Measurements from ENCODE around the gene POLR2H.

Gene POLR2H

GRCh38 chr3:184346480-184347190, 14.9 kb upstream of the POLR2H start:
- H3K36me3 ChIP-seq (ENCODE audit: insufficient read depth, low read length) = peaks cover 18% of the 10 kb centered on the region
- H3K4me1 ChIP-seq (ENCODE audit: control insufficient read depth, insufficient read depth, low read length) = peaks cover 8% of the 10 kb centered on the region
- H3K9me3 ChIP-seq (replicated peaks; ENCODE audit: low read length) = no peaks in the 10 kb centered on the region
- no peak overlapping the region for H3K4me2 ChIP-seq (ENCODE audit: low read length)
- H3K4me3 ChIP-seq (ENCODE audit: low read length) = no peak overlapping the region
- H3K27me3 ChIP-seq (ENCODE audit: control insufficient read depth, insufficient read depth, low read length) = no peaks in the 10 kb centered on the region
- no peak overlapping the region for H3K9ac ChIP-seq (ENCODE audit: low read depth, low read length)

- Histone ChIP-seq H3K4me1 (ENCODE audit: control insufficient read depth, insufficient read depth, low read length) (peaks cover 8% of the 10 kb centered on the region), H3K4me3 (ENCODE audit: low read length) (no peak overlapping the region), H3K9me3 (replicated peaks; ENCODE audit: low read length) (no peaks in the 10 kb centered on the region), H3K36me3 (ENCODE audit: insufficient read depth, low read length) (peaks cover 20% of the 10 kb centered on the region), H3K4me2 (ENCODE audit: low read length) (no peak overlapping the region), H3K9ac (ENCODE audit: low read depth, low read length) (no peak overlapping the region), H3K27me3 (ENCODE audit: control insufficient read depth, insufficient read depth, low read length) (no peaks in the 10 kb centered on the region)
Measured at GRCh38 chr3:184347321-184348056, 14.0 kb upstream of the POLR2H start.

GRCh38 chr3:184348057-184348382, 13.5 kb upstream of the POLR2H start:
- Histone ChIP-seq H3K36me3 (ENCODE audit: insufficient read depth, low read length) (peaks cover 17% of the 10 kb centered on the region), H3K4me1 (ENCODE audit: control insufficient read depth, insufficient read depth, low read length) (peaks cover 8% of the 10 kb centered on the region), H3K27me3 (ENCODE audit: control insufficient read depth, insufficient read depth, low read length) (no peaks in the 10 kb centered on the region), H3K4me3 (ENCODE audit: low read length) (no peak overlapping the region), H3K9me3 (replicated peaks; ENCODE audit: low read length) (no peaks in the 10 kb centered on the region), H3K4me2 (ENCODE audit: low read length) (no peak overlapping the region), H3K9ac (ENCODE audit: low read depth, low read length) (no peak overlapping the region)

GRCh38 chr3:184349563-184350470, 11.7 kb upstream of the POLR2H start:
- H3K4me2 ChIP-seq (ENCODE audit: low read length) = no peak overlapping the region
- peaks cover 8% of the 10 kb centered on the region for H3K4me1 ChIP-seq (ENCODE audit: control insufficient read depth, insufficient read depth, low read length)
- no peaks in the 10 kb centered on the region for H3K9me3 ChIP-seq (replicated peaks; ENCODE audit: low read length)
- no peak overlapping the region for H3K4me3 ChIP-seq (ENCODE audit: low read length)
- no peaks in the 10 kb centered on the region for H3K27me3 ChIP-seq (ENCODE audit: control insufficient read depth, insufficient read depth, low read length)
- peaks cover 8% of the 10 kb centered on the region for H3K36me3 ChIP-seq (ENCODE audit: insufficient read depth, low read length)
- no peak overlapping the region for H3K9ac ChIP-seq (ENCODE audit: low read depth, low read length)

GRCh38 chr3:184350618-184351017, 10.9 kb upstream of the POLR2H start:
- Histone ChIP-seq H3K9ac (ENCODE audit: low read depth, low read length) (no peak overlapping the region), H3K36me3 (ENCODE audit: insufficient read depth, low read length) (peaks cover 13% of the 10 kb centered on the region), H3K9me3 (replicated peaks; ENCODE audit: low read length) (no peaks in the 10 kb centered on the region), H3K4me2 (ENCODE audit: low read length) (no peak overlapping the region), H3K4me3 (ENCODE audit: low read length) (no peak overlapping the region), H3K27me3 (ENCODE audit: control insufficient read depth, insufficient read depth, low read length) (no peaks in the 10 kb centered on the region), H3K4me1 (ENCODE audit: control insufficient read depth, insufficient read depth, low read length) (peaks cover 6% of the 10 kb centered on the region)

GRCh38 chr3:184351511-184352148, 9.9 kb upstream of the POLR2H start:
- peaks cover 6% of the 10 kb centered on the region for H3K4me1 ChIP-seq (ENCODE audit: control insufficient read depth, insufficient read depth, low read length)
- H3K4me3 ChIP-seq (ENCODE audit: low read length) = no peak overlapping the region
- H3K9ac ChIP-seq (ENCODE audit: low read depth, low read length) = no peak overlapping the region
- H3K9me3 ChIP-seq (replicated peaks; ENCODE audit: low read length) = no peaks in the 10 kb centered on the region
- H3K27me3 ChIP-seq (ENCODE audit: control insufficient read depth, insufficient read depth, low read length) = no peaks in the 10 kb centered on the region
- H3K36me3 ChIP-seq (ENCODE audit: insufficient read depth, low read length) = peaks cover 13% of the 10 kb centered on the region
- H3K4me2 ChIP-seq (ENCODE audit: low read length) = no peak overlapping the region

GRCh38 chr3:184352149-184352785, 9.2 kb upstream of the POLR2H start:
- Histone ChIP-seq H3K27me3 (ENCODE audit: control insufficient read depth, insufficient read depth, low read length) (no peaks in the 10 kb centered on the region), H3K9ac (ENCODE audit: low read depth, low read length) (no peak overlapping the region), H3K36me3 (ENCODE audit: insufficient read depth, low read length) (peaks cover 13% of the 10 kb centered on the region), H3K4me2 (ENCODE audit: low read length) (no peak overlapping the region), H3K9me3 (replicated peaks; ENCODE audit: low read length) (no peaks in the 10 kb centered on the region), H3K4me1 (ENCODE audit: control insufficient read depth, insufficient read depth, low read length) (peaks cover 6% of the 10 kb centered on the region), H3K4me3 (ENCODE audit: low read length) (no peak overlapping the region)

- peaks cover 13% of the 10 kb centered on the region for H3K36me3 ChIP-seq (ENCODE audit: insufficient read depth, low read length)
- peaks cover 6% of the 10 kb centered on the region for H3K4me1 ChIP-seq (ENCODE audit: control insufficient read depth, insufficient read depth, low read length)
- no peak overlapping the region for H3K4me2 ChIP-seq (ENCODE audit: low read length)
- H3K9ac ChIP-seq (ENCODE audit: low read depth, low read length) = no peak overlapping the region
- no peak overlapping the region for H3K4me3 ChIP-seq (ENCODE audit: low read length)
- no peaks in the 10 kb centered on the region for H3K9me3 ChIP-seq (replicated peaks; ENCODE audit: low read length)
- H3K27me3 ChIP-seq (ENCODE audit: control insufficient read depth, insufficient read depth, low read length) = no peaks in the 10 kb centered on the region
Measured at GRCh38 chr3:184352897-184353545, 8.5 kb upstream of the POLR2H start.

GRCh38 chr3:184353546-184353941, 8.0 kb upstream of the POLR2H start:
- Histone ChIP-seq H3K36me3 (ENCODE audit: insufficient read depth, low read length) (peaks cover 13% of the 10 kb centered on the region), H3K4me2 (ENCODE audit: low read length) (no peak overlapping the region), H3K27me3 (ENCODE audit: control insufficient read depth, insufficient read depth, low read length) (no peaks in the 10 kb centered on the region), H3K4me1 (ENCODE audit: control insufficient read depth, insufficient read depth, low read length) (peaks cover 6% of the 10 kb centered on the region), H3K4me3 (ENCODE audit: low read length) (no peak overlapping the region), H3K9ac (ENCODE audit: low read depth, low read length) (no peak overlapping the region), H3K9me3 (replicated peaks; ENCODE audit: low read length) (no peaks in the 10 kb centered on the region)

GRCh38 chr3:184354121-184354728, 7.3 kb upstream of the POLR2H start:
- no peak overlapping the region for H3K4me2 ChIP-seq (ENCODE audit: low read length)
- peaks cover 6% of the 10 kb centered on the region for H3K4me1 ChIP-seq (ENCODE audit: control insufficient read depth, insufficient read depth, low read length)
- no peaks in the 10 kb centered on the region for H3K9me3 ChIP-seq (replicated peaks; ENCODE audit: low read length)
- H3K4me3 ChIP-seq (ENCODE audit: low read length) = no peak overlapping the region
- peaks cover 13% of the 10 kb centered on the region for H3K36me3 ChIP-seq (ENCODE audit: insufficient read depth, low read length)
- no peak overlapping the region for H3K9ac ChIP-seq (ENCODE audit: low read depth, low read length)
- H3K27me3 ChIP-seq (ENCODE audit: control insufficient read depth, insufficient read depth, low read length) = no peaks in the 10 kb centered on the region
